ENCODE results near the gene COX7A1. TPM values are rescaled to one million over a fixed set of nuclear protein-coding genes. Genes with fewer than 3 reads are reported as not detected.

Gene COX7A1
- total RNA-seq, 5 donors from 2014 or later (not counting 1 experiment from before 2014, with no cell fraction given): not detected

- Histone ChIP-seq H3K36me3 (ENCODE audit: control insufficient read depth in 2 of 2, extremely low read depth in 1 of 2, insufficient read depth in 1 of 2, low read length in 1 of 2) (peaks cover 4 to 46% of the 10 kb centered on the region in 2 donors), H3K9me3 (no peaks in the 10 kb centered on the region), H3K4me1 (ENCODE audit: control insufficient read depth in 1 of 2, extremely low read depth in 1 of 2, insufficient read depth in 2 of 2, low read length in 2 of 2) (peaks cover 5 to 47% of the 10 kb centered on the region in 2 experiments), H3K27me3 (replicated peaks in 1 of 2; ENCODE audit: control insufficient read depth in 2 of 2, extremely low read depth in 1 of 2, insufficient read depth in 2 of 2, low read length in 1 of 2) (no peaks in the 10 kb centered on the region), H3K27ac (ENCODE audit: low read length) (peak within 1 kb of the TSS; percentile 68), H3K4me3 (ENCODE audit: control insufficient read depth in 1 of 2, extremely low read depth in 1 of 2, low read length in 1 of 2) (peak within 1 kb of the TSS; percentile 61 to 94)
- H3K27me3 Mint-ChIP-seq: no peaks in the 10 kb centered on the region
- ATAC-seq (replicated peaks in 1 of 4) (peak; percentile 53 to 58 (median 56)), DNase-seq (peak in 14 of 35 experiments; percentile 85 to 91 (median 88))
- peaks cover 35% of the 10 kb centered on the region for H3K36me3 Mint-ChIP-seq
- ChIA-PET CTCF (interaction anchor here in 1 of 2 donors (0.5 to 1.8 kb wide), 4 partner anchors 11 to 1667 kb away, joined by 3 to 7 read pairs (median 3); no protein-coding TSS in a partner anchor), POLR2A (interaction anchor here in 1 of 2 donors (0.7 to 0.9 kb wide), 2 partner anchors 99 to 234 kb away, joined by 3 to 4 read pairs; partner anchors contain the start of genes ZNF146 and ZNF565)
- no peaks in the 10 kb centered on the region for H3K9me3 Mint-ChIP-seq
- H3K4me3 Mint-ChIP-seq: peak within 1 kb of the TSS; percentile 87 to 94 (median 90)
- H3K27ac Mint-ChIP-seq: peak within 1 kb of the TSS; percentile 96 to 97
- 7% methylated on average over 38 of the region's 59 CpGs for WGBS (ENCODE audit: insufficient coverage)
- H3K4me1 Mint-ChIP-seq: peaks cover 50 to 52% (median 50%) of the 10 kb centered on the region in 3 donors
Measured at GRCh38 chr19:36115453-36116343, 36.5 kb downstream of the COX7A1 start, which contains the start of gene TBCB. TSS of gene TBCB (plus strand) at chr19:36115468. CDS start at chr19:36115561, 93 bp downstream.

- Histone ChIP-seq H3K27ac (ENCODE audit: low read length) (peak within 1 kb of the TSS; percentile 68), H3K27me3 (replicated peaks in 1 of 2; ENCODE audit: control insufficient read depth in 2 of 2, extremely low read depth in 1 of 2, insufficient read depth in 2 of 2, low read length in 1 of 2) (no peaks in the 10 kb centered on the region), H3K9me3 (no peaks in the 10 kb centered on the region), H3K36me3 (ENCODE audit: control insufficient read depth in 2 of 2, extremely low read depth in 1 of 2, insufficient read depth in 1 of 2, low read length in 1 of 2) (peaks cover 4 to 42% of the 10 kb centered on the region in 2 donors), H3K4me1 (ENCODE audit: control insufficient read depth in 1 of 2, extremely low read depth in 1 of 2, insufficient read depth in 2 of 2, low read length in 2 of 2) (peaks cover 5 to 40% of the 10 kb centered on the region in 2 experiments), H3K4me3 (ENCODE audit: control insufficient read depth in 1 of 2, extremely low read depth in 1 of 2, low read length in 1 of 2) (peak within 1 kb of the TSS; percentile 61 to 94)
- ATAC-seq (replicated peaks in 1 of 4): peak; percentile 87 to 89 (median 88)
- DNase-seq: peak; percentile 96 to 100 (median 99)
- WGBS (ENCODE audit: insufficient coverage): under 1% methylated on average over 54 of the region's 60 CpGs
- peak within 1 kb of the TSS; percentile 96 to 97 for H3K27ac Mint-ChIP-seq
- H3K27me3 Mint-ChIP-seq: no peaks in the 10 kb centered on the region
- H3K4me1 Mint-ChIP-seq: peaks cover 45 to 48% (median 48%) of the 10 kb centered on the region in 3 donors
- H3K9me3 Mint-ChIP-seq: no peaks in the 10 kb centered on the region
- peaks cover 31% of the 10 kb centered on the region for H3K36me3 Mint-ChIP-seq
- H3K4me3 Mint-ChIP-seq: peak within 1 kb of the TSS; percentile 87 to 94 (median 90)
- ChIA-PET CTCF (interaction anchor here in 1 of 2 donors (0.5 to 1.8 kb wide), 6 partner anchors 12 to 1666 kb away, joined by 3 to 7 read pairs (median 3); no protein-coding TSS in a partner anchor), POLR2A (interaction anchor here (0.6 to 0.9 kb wide), 4 partner anchors 100 to 1108 kb away, joined by 3 to 9 read pairs (median 4); partner anchors contain the start of genes ZNF146 (in 1 of the 2) and ZNF565 (in 1 of the 2))
Measured at GRCh38 chr19:36114721-36115452, 37.4 kb downstream of the COX7A1 start, which contains the start of gene POLR2I. TSS of gene POLR2I (minus strand) at chr19:36114875. CDS start at chr19:36114856, 19 bp downstream.

DNA sequence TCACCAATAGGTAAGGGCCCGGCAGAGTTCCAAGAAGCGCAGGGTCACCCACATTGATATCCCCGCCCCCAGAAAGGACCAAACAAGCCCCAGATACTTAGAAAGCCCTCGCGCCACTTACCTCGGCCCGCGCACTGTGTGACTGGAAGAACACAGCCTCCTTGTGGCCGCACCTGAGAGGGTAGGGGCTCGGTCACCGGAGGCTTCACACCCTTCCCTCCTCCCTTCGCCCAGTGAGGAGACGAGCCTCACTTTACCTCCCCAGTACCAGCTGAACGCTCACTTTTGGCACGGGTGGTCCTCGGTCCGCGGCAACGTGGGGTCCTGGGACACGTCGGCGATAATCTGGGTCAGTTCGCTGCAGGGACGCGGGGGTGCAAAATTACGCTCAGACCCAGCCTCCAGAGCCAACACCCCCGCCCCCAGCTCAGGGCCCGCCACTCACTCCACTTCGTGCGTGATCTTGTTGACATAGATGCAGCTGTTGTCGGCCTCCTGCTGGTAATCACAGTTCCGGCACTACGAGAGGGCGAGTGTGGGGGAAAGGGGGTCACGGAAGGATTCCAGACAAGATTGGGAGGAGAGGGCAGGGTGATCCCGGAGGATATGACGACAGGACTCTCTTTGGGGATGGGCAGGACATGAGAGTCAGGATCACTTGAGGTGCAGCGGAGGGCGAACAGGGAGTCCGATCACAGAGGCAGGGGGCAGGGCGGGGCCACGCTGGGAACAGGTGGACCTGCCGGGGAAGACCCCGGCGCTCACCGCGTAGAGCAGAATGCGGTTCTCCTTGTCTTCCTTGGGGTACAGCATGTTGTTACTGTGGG, 38.1 kb downstream of the COX7A1 start:
- ChIA-PET POLR2A (no interaction called here), CTCF (no interaction called here)
- H3K27ac Mint-ChIP-seq: peak overlapping the region; percentile 96 to 97
- ATAC-seq (replicated peaks in 1 of 4): no peak
- H3K27ac ChIP-seq (ENCODE audit: low read length): peak overlapping the region; percentile 68
- no peaks in the 10 kb centered on the region for H3K27me3 Mint-ChIP-seq
- peak overlapping the region; percentile 61 to 94 for H3K4me3 ChIP-seq (ENCODE audit: control insufficient read depth in 1 of 2, extremely low read depth in 1 of 2, low read length in 1 of 2)
- H3K4me1 ChIP-seq (ENCODE audit: control insufficient read depth in 1 of 2, extremely low read depth in 1 of 2, insufficient read depth in 2 of 2, low read length in 2 of 2): peaks cover 5 to 38% of the 10 kb centered on the region in 2 experiments
- DNase-seq: peak in 16 of 35 experiments; percentile 8 to 36 (median 18)
- H3K4me3 Mint-ChIP-seq: peak overlapping the region; percentile 87 to 94 (median 90)
- H3K9me3 ChIP-seq: no peaks in the 10 kb centered on the region
- H3K36me3 ChIP-seq (ENCODE audit: control insufficient read depth in 2 of 2, extremely low read depth in 1 of 2, insufficient read depth in 1 of 2, low read length in 1 of 2): peaks cover 4 to 34% of the 10 kb centered on the region in 2 donors
- H3K4me1 Mint-ChIP-seq: peaks cover 43 to 47% (median 46%) of the 10 kb centered on the region in 3 donors
- H3K27me3 ChIP-seq (replicated peaks in 1 of 2; ENCODE audit: control insufficient read depth in 2 of 2, extremely low read depth in 1 of 2, insufficient read depth in 2 of 2, low read length in 1 of 2): no peaks in the 10 kb centered on the region
- H3K36me3 Mint-ChIP-seq: peaks cover 29% of the 10 kb centered on the region
- 14% methylated on average over 43 of the region's 48 CpGs for WGBS (ENCODE audit: insufficient coverage)
- no peaks in the 10 kb centered on the region for H3K9me3 Mint-ChIP-seq

- H3K4me3 ChIP-seq (ENCODE audit: control insufficient read depth in 1 of 2, extremely low read depth in 1 of 2, low read length in 1 of 2): no peak overlapping the region
- no peaks in the 10 kb centered on the region for H3K27me3 ChIP-seq (replicated peaks in 1 of 2; ENCODE audit: control insufficient read depth in 2 of 2, extremely low read depth in 1 of 2, insufficient read depth in 2 of 2, low read length in 1 of 2)
- H3K4me1 ChIP-seq (ENCODE audit: control insufficient read depth in 1 of 2, extremely low read depth in 1 of 2, insufficient read depth in 2 of 2, low read length in 2 of 2): peaks cover 5 to 38% of the 10 kb centered on the region in 2 experiments
- 95% methylated on average over 34 of the region's 34 CpGs for WGBS (ENCODE audit: insufficient coverage)
- Mint-ChIP-seq H3K4me3 (peak overlapping the region; percentile 87 to 94 (median 90)), H3K27ac (no peak overlapping the region), H3K4me1 (peaks cover 43 to 45% (median 43%) of the 10 kb centered on the region in 3 donors), H3K9me3 (no peaks in the 10 kb centered on the region), H3K36me3 (peaks cover 26% of the 10 kb centered on the region), H3K27me3 (no peaks in the 10 kb centered on the region)
- DNase-seq: no peak
- POLR2A ChIA-PET: interaction anchor here in 1 of 2 donors (0.6 kb wide), 1 partner anchor 59 kb away, joined by 3 read pairs; the partner anchor contains the start of gene THAP8
- no peak overlapping the region for H3K27ac ChIP-seq (ENCODE audit: low read length)
- peaks cover 4 to 27% of the 10 kb centered on the region in 2 donors for H3K36me3 ChIP-seq (ENCODE audit: control insufficient read depth in 2 of 2, extremely low read depth in 1 of 2, insufficient read depth in 1 of 2, low read length in 1 of 2)
- CTCF ChIA-PET: no interaction called here
- no peak for ATAC-seq (replicated peaks in 1 of 4)
- no peaks in the 10 kb centered on the region for H3K9me3 ChIP-seq
Measured at GRCh38 chr19:36113425-36113824, 38.8 kb downstream of the COX7A1 start.

DNA sequence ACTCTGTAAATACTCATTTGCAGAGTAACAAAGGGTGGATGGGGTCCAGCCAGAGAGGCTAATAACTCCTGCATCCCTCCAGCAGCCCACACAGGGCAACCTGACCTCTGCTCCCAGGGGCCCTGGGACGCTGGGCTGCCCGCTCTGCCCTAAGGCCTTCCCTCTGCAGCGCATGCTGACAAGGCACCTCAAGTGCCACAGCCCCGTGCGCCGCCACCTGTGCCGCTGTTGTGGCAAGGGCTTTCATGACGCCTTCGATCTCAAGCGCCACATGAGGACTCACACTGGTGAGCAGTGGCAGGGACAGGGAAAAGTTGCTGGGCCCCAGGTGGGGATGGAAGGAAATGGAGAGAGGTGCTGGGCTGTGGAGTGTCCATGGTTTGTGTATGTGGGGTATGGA, 39.6 kb downstream of the COX7A1 start:
- Histone ChIP-seq H3K4me1 (ENCODE audit: control insufficient read depth in 1 of 2, extremely low read depth in 1 of 2, insufficient read depth in 2 of 2, low read length in 2 of 2) (peaks cover 5 to 38% of the 10 kb centered on the region in 2 experiments), H3K9me3 (no peaks in the 10 kb centered on the region), H3K4me3 (ENCODE audit: control insufficient read depth in 1 of 2, extremely low read depth in 1 of 2, low read length in 1 of 2) (no peak overlapping the region), H3K36me3 (ENCODE audit: control insufficient read depth in 2 of 2, extremely low read depth in 1 of 2, insufficient read depth in 1 of 2, low read length in 1 of 2) (peaks cover 4 to 22% of the 10 kb centered on the region in 2 donors), H3K27ac (ENCODE audit: low read length) (no peak overlapping the region), H3K27me3 (replicated peaks in 1 of 2; ENCODE audit: control insufficient read depth in 2 of 2, extremely low read depth in 1 of 2, insufficient read depth in 2 of 2, low read length in 1 of 2) (no peaks in the 10 kb centered on the region)
- Mint-ChIP-seq H3K4me1 (peaks cover 39 to 43% (median 41%) of the 10 kb centered on the region in 3 donors), H3K27ac (peak overlapping the region in 1 of 2 donors; percentile 58), H3K4me3 (peak overlapping the region; percentile 87 to 94 (median 90)), H3K36me3 (peaks cover 22% of the 10 kb centered on the region), H3K27me3 (no peaks in the 10 kb centered on the region), H3K9me3 (no peaks in the 10 kb centered on the region)
- WGBS (ENCODE audit: insufficient coverage): 96% methylated on average over 10 of the region's 10 CpGs
- DNase-seq (no peak), ATAC-seq (replicated peaks in 1 of 4) (no peak)
- ChIA-PET CTCF (no interaction called here), POLR2A (no interaction called here)
